Stimulated activated effector memory CD8-positive, alpha-beta T cell treated with anti-CD3 and anti-CD28 coated beads, Interleukin-12 subunit alpha, Interleukin-12 subunit beta, amount 100 ng/mL, for 72 hours (primary cell): ENCODE results near the gene GAREM1.
A peak's percentile ranks its signal among the peaks of the same experiment; 100 is the strongest.

Experiments
- ATAC-seq: fragments of 150-1000 bp; cut with Tn5 transposase; 2 replicates; pipeline ENCODE4 v1.10.0; 2021
- DNase-seq, 2 donors: peaks; one replicate each; pipeline ENCODE4 v3.0.0; 2021 to 2022; ENCODE audit warnings: low spot score in 2 of 2
- H3K27ac Mint-ChIP-seq: one replicate; pipeline ENCODE4 v1.8.0; 2022; ENCODE audit warnings: mild to moderate bottlenecking, mixed read lengths
- H3K36me3 Mint-ChIP-seq: one replicate; pipeline ENCODE4 v1.8.0; 2022; ENCODE audit warnings: mild to moderate bottlenecking, mixed read lengths
- H3K4me1 Mint-ChIP-seq: one replicate; pipeline ENCODE4 v1.8.0; 2022; ENCODE audit warnings: mixed read lengths
- H3K4me3 Mint-ChIP-seq: one replicate; pipeline ENCODE4 v1.8.0; 2022; ENCODE audit warnings: mild to moderate bottlenecking, mixed read lengths
- H3K9me3 Mint-ChIP-seq: one replicate; pipeline ENCODE4 v1.8.0; 2022; ENCODE audit warnings: mixed read lengths

The GAREM1 gene

GRCh38 chr18:32469691-32470459 is 807 bp downstream of the GAREM1 start:
- Mint-ChIP-seq H3K36me3 (no peaks in the 10 kb centered on the region), H3K27ac (no peak overlapping the region)
- peak; percentile 1 for ATAC-seq

DNA sequence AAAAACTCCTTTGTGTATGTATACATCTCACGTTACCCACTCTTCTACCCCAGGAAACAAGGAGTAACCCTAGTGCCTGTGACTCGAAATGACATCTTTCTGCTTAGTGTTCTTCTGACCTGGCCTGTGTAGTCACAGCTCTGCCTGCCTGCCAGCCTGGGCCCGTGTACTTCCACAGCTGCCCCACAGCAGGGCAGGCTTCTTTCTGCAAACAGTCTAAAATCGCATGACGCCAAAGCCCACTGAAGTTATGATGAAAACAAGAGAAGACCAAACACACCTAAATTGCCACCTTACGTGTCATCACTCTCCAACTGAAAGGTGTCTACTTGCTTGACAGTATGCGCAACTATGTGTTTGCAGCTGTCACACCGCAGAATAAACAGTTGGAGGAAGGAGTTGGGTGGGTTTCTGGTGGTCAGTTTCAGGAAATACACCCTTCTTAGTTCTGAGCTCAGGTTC is 1.5 kb downstream of the GAREM1 start:
- no peaks in the 10 kb centered on the region for H3K36me3 Mint-ChIP-seq
- peak overlapping the region; percentile 62 for H3K4me3 Mint-ChIP-seq
- ATAC-seq (no peak), DNase-seq (no peak)
- H3K27ac Mint-ChIP-seq, result no peak overlapping the region
- H3K9me3 Mint-ChIP-seq, result no peaks in the 10 kb centered on the region
- peaks cover 24% of the 10 kb centered on the region for H3K4me1 Mint-ChIP-seq

More at GRCh38 chr18:32469691-32470459, 807 bp downstream of the GAREM1 start:
- no peak for DNase-seq
- Mint-ChIP-seq H3K4me3 (peak overlapping the region; percentile 62), H3K9me3 (no peaks in the 10 kb centered on the region), H3K4me1 (peaks cover 24% of the 10 kb centered on the region)

DNA sequence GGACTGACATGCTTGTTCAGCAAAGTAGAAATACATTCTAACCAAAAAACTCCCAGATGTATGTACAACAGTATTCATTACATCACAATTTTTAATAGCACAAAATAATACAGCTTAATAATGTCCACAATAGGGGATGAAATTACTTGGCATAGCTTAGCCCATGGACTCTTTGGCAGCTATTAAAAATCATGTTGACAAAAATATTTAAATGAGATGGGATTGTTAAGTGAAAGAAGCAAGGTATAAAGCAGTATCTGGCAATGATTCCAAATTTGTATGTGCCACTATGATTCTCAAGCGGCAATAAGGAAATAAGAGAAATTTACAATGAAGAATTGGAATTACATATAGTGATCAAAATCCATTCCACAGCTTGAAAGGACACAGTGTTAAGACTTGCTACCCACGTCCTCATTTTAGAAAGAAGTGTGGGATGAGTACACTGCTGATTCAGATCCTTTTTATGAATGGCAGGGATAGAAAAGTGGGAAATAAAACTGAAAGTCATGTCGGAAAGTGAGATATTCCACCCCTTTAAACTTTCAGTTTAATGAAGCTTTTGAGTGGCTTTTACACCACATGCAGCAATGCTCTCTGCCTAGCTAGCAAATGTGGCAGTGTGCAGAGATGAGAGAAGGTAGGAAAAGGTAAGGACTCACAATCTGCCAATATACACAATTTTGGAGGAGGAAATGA is 2.4 kb downstream of the GAREM1 start:
- ATAC-seq (no peak), DNase-seq (no peak)
- H3K4me1 Mint-ChIP-seq, result peaks cover 24% of the 10 kb centered on the region
- no peak overlapping the region for H3K4me3 Mint-ChIP-seq
- no peaks in the 10 kb centered on the region for H3K9me3 Mint-ChIP-seq
- H3K36me3 Mint-ChIP-seq, result no peaks in the 10 kb centered on the region
- H3K27ac Mint-ChIP-seq, result no peak overlapping the region

DNA sequence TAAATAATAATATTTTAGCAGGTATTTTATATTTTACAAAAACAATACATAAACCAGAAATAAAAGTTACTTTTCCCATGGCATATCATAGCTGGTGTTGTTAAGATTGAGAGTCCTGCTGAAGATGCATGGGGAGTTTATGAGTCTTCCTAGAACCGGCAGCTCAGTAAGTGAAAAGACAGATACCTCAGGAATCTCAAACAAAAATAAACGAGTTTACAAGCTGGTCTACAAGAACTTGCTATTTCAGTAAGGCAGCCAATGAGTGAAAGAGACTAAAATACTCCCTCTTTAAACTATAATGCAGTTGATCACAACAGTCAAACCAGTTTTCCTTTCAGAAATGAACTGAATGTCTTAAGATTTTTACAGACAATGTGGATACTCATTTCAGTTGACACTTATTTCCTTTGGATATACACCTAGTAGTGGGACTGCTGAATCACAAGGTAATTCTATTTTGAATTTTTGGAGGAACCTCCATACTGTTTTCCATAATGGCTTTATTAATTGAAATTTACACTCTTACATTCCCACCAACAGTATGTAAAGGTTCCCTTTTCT is 8.9 kb downstream of the GAREM1 start:
- Mint-ChIP-seq H3K4me3 (no peak overlapping the region), H3K4me1 (no peaks in the 10 kb centered on the region), H3K27ac (no peak overlapping the region), H3K36me3 (no peaks in the 10 kb centered on the region), H3K9me3 (no peaks in the 10 kb centered on the region)
- DNase-seq (no peak), ATAC-seq (no peak)

- ATAC-seq (no peak), DNase-seq (no peak)
- Mint-ChIP-seq H3K27ac (no peak overlapping the region), H3K4me1 (no peaks in the 10 kb centered on the region), H3K4me3 (no peak overlapping the region), H3K36me3 (no peaks in the 10 kb centered on the region), H3K9me3 (no peaks in the 10 kb centered on the region)
Measured at GRCh38 chr18:32460171-32460731, 10.4 kb downstream of the GAREM1 start.

GRCh38 chr18:32459361-32460101 is 11.2 kb downstream of the GAREM1 start:
- no peak for DNase-seq
- ATAC-seq, result no peak
- Mint-ChIP-seq H3K9me3 (no peaks in the 10 kb centered on the region), H3K4me1 (no peaks in the 10 kb centered on the region), H3K27ac (no peak overlapping the region), H3K4me3 (no peak overlapping the region), H3K36me3 (no peaks in the 10 kb centered on the region)

GRCh38 chr18:32455361-32455760 is 15.3 kb downstream of the GAREM1 start:
- H3K9me3 Mint-ChIP-seq, result no peaks in the 10 kb centered on the region

DNA sequence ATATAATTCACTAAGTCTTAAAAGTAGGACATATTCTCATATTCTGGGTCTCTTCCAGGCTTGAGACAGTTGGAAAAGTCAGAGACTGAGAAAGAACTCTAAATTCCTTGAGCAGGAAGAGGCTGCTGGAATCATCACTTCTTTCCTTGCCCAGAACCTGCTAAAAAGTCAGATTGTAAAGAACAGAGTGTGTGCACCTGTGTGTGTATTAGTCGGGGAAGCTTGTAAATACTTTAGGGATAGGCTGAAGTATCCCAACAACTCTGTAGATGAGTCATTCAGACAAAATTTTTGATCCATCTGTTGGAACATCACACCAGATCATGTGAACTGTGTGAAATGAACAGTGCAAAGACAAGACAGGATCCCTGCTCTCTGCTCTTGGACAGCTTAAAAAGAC is 16.1 kb downstream of the GAREM1 start:
- no peaks in the 10 kb centered on the region for H3K9me3 Mint-ChIP-seq
- H3K36me3 Mint-ChIP-seq, result no peaks in the 10 kb centered on the region
- H3K4me1 Mint-ChIP-seq, result no peaks in the 10 kb centered on the region
- no peak overlapping the region for H3K27ac Mint-ChIP-seq
- ATAC-seq (no peak), DNase-seq (no peak)
- no peak overlapping the region for H3K4me3 Mint-ChIP-seq

More at GRCh38 chr18:32455361-32455760, 15.3 kb downstream of the GAREM1 start:
- H3K4me3 Mint-ChIP-seq, result no peak overlapping the region
- no peaks in the 10 kb centered on the region for H3K36me3 Mint-ChIP-seq
- no peaks in the 10 kb centered on the region for H3K4me1 Mint-ChIP-seq
- ATAC-seq, result no peak
- DNase-seq, result no peak
- H3K27ac Mint-ChIP-seq, result no peak overlapping the region

DNA sequence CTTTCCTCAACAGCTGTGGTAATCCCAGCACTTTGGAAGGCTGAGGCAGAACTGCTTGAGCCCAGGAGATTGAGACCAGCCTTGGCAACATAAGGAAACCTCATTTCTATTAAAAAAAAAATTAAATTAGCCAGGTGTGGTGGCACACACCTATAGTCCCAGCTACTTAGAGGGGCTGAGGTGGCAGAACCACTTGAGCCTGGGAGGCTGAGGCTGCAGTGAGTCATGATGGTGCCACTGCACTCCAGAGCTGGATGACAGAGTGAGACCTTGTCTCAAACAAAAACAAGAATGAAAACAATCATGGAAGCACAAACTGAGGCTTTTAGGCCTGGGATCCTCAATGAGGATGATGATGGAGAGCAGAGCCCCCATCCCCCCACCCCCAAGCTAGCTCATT is 19.8 kb downstream of the GAREM1 start:
- no peaks in the 10 kb centered on the region for H3K4me1 Mint-ChIP-seq
- no peaks in the 10 kb centered on the region for H3K9me3 Mint-ChIP-seq
- ATAC-seq (no peak), DNase-seq (no peak)
- H3K27ac Mint-ChIP-seq, result no peak overlapping the region
- H3K4me3 Mint-ChIP-seq, result no peak overlapping the region
- H3K36me3 Mint-ChIP-seq, result no peaks in the 10 kb centered on the region

- Mint-ChIP-seq H3K9me3 (no peaks in the 10 kb centered on the region), H3K36me3 (no peaks in the 10 kb centered on the region), H3K4me1 (no peaks in the 10 kb centered on the region), H3K27ac (no peak overlapping the region), H3K4me3 (no peak overlapping the region)
- ATAC-seq (no peak), DNase-seq (no peak)
Measured at GRCh38 chr18:32450026-32450691, 20.5 kb downstream of the GAREM1 start.

DNA sequence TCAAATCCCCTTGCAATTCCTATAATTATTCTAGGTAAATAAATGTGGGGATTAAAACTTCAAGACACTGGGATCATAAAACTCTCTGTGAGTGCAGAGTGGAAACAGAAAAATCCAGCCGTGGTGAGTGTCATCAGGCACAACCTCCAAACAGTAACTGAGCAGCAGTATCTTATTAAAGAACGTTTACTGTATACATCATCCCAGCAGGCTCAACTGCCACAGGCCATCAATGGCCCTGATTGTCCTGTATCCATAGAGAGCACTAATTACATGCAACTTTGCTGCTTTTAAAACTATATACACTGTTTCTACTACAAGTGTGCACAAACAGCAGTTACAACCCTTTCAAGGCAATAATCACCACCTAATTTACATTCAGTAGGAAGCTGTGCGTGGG is 23.9 kb downstream of the GAREM1 start:
- ATAC-seq (no peak), DNase-seq (no peak)
- Mint-ChIP-seq H3K27ac (no peak overlapping the region), H3K9me3 (no peaks in the 10 kb centered on the region), H3K36me3 (no peaks in the 10 kb centered on the region), H3K4me3 (no peak overlapping the region), H3K4me1 (no peaks in the 10 kb centered on the region)

- no peaks in the 10 kb centered on the region for H3K9me3 Mint-ChIP-seq
Measured at GRCh38 chr18:32445846-32446245, 24.8 kb downstream of the GAREM1 start.

DNA sequence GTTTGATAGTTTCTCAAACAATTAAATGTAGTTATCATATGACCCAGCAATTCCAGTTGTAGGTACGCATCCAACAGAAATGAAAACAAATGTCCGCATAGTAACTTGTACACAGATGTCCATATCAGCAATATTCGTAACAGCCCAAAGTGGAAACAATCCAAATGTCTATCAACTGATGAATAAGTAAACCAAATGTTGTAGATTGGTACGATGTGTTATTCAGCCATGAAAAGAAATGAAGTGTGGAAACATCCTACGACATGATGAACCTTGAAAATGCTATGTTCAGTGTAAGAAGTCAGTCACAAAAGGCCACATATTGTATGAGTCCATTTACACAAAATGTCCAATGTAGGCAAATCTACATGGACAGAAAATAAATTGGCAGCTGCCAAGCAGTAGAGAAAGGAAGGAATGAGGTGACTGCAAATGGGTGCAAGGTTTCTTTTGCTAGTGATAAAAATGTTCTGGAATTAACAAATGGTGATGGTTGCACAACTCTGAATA is 26.9 kb downstream of the GAREM1 start:
- ATAC-seq (no peak), DNase-seq (no peak)
- H3K36me3 Mint-ChIP-seq, result no peaks in the 10 kb centered on the region
- H3K4me3 Mint-ChIP-seq, result no peak overlapping the region
- no peaks in the 10 kb centered on the region for H3K9me3 Mint-ChIP-seq
- H3K27ac Mint-ChIP-seq, result no peak overlapping the region
- no peaks in the 10 kb centered on the region for H3K4me1 Mint-ChIP-seq

More at GRCh38 chr18:32445846-32446245, 24.8 kb downstream of the GAREM1 start:
- Mint-ChIP-seq H3K4me3 (no peak overlapping the region), H3K27ac (no peak overlapping the region), H3K4me1 (no peaks in the 10 kb centered on the region), H3K36me3 (no peaks in the 10 kb centered on the region)
- DNase-seq, result no peak
- ATAC-seq, result no peak

GRCh38 chr18:32443033-32443705 is 27.5 kb downstream of the GAREM1 start:
- Mint-ChIP-seq H3K4me1 (no peaks in the 10 kb centered on the region), H3K9me3 (no peaks in the 10 kb centered on the region), H3K4me3 (no peak overlapping the region), H3K36me3 (no peaks in the 10 kb centered on the region), H3K27ac (no peak overlapping the region)
- ATAC-seq (no peak), DNase-seq (no peak)
